ENCODE data around the gene ACOT11. TPM values are rescaled to one million over a fixed set of nuclear protein-coding genes. Genes with fewer than 3 reads are reported as not detected.
"Not testable (repeated sequence)": the region's sequence is repeated elsewhere in the genome, so short reads cannot be mapped to it uniquely, and the experiment has no call there.

ACOT11 gene
- total RNA-seq, 2 donors from 2014 or later = 43.3 to 82.5 TPM

GRCh38 chr1:54501849-54502248 lies 46.2 kb upstream of the ACOT11 start:
- no peak overlapping the region for H3K9ac ChIP-seq (ENCODE audit: low read depth in 2 of 2, low read length in 2 of 2)
- H3K4me3 ChIP-seq = no peak overlapping the region
- TF ChIP-seq CTCF (IDR thresholded peaks at IDR 0.05) = no peak
- H3K27me3 ChIP-seq = no peaks in the 10 kb centered on the region
- no peaks in the 10 kb centered on the region for H3K9me3 ChIP-seq
- intact Hi-C loops (cut with DNase I) = no loop called here
- H3K4me1 ChIP-seq = no peaks in the 10 kb centered on the region
- no peak for DNase-seq
- H3K36me3 ChIP-seq = no peaks in the 10 kb centered on the region
- H3K27ac ChIP-seq = no peak overlapping the region

GRCh38 chr1:54502342-54502741 lies 45.7 kb upstream of the ACOT11 start:
- Histone ChIP-seq H3K9me3 (no peaks in the 10 kb centered on the region), H3K27ac (no peak overlapping the region), H3K27me3 (no peaks in the 10 kb centered on the region), H3K36me3 (no peaks in the 10 kb centered on the region), H3K4me3 (no peak overlapping the region), H3K9ac (ENCODE audit: low read depth in 2 of 2, low read length in 2 of 2) (no peak overlapping the region), H3K4me1 (no peaks in the 10 kb centered on the region)
- intact Hi-C loops (cut with DNase I) = no loop called here
- DNase-seq = no peak
- TF ChIP-seq CTCF (IDR thresholded peaks at IDR 0.05) = no peak

- DNase-seq = no peak
- no peaks in the 10 kb centered on the region for H3K4me1 ChIP-seq
- intact Hi-C loops (cut with DNase I) = no loop called here
- no peak for TF ChIP-seq CTCF (IDR thresholded peaks at IDR 0.05)
- no peaks in the 10 kb centered on the region for H3K36me3 ChIP-seq
- H3K27ac ChIP-seq = no peak overlapping the region
- no peaks in the 10 kb centered on the region for H3K9me3 ChIP-seq
- H3K9ac ChIP-seq (ENCODE audit: low read depth in 2 of 2, low read length in 2 of 2) = no peak overlapping the region
- no peak overlapping the region for H3K4me3 ChIP-seq
- no peaks in the 10 kb centered on the region for H3K27me3 ChIP-seq
These were observed 41.4 kb upstream of the ACOT11 start for GRCh38 chr1:54506594-54506993.

- Histone ChIP-seq H3K36me3 (no peaks in the 10 kb centered on the region), H3K4me3 (no peak overlapping the region), H3K27ac (no peak overlapping the region), H3K4me1 (no peaks in the 10 kb centered on the region), H3K27me3 (no peaks in the 10 kb centered on the region), H3K9me3 (no peaks in the 10 kb centered on the region), H3K9ac (ENCODE audit: low read depth in 2 of 2, low read length in 2 of 2) (no peak overlapping the region)
- DNase-seq = no peak
- no peak for TF ChIP-seq CTCF (IDR thresholded peaks at IDR 0.05)
- intact Hi-C loops (cut with DNase I) = no loop called here
These were observed 40.8 kb upstream of the ACOT11 start for GRCh38 chr1:54507033-54507870.

- no peak for DNase-seq
- intact Hi-C loops (cut with DNase I) = no loop called here
These were observed 37.2 kb upstream of the ACOT11 start for GRCh38 chr1:54510715-54511270.

GRCh38 chr1:54513921-54514580 lies 34.0 kb upstream of the ACOT11 start:
- H3K9ac ChIP-seq (ENCODE audit: low read depth in 2 of 2, low read length in 2 of 2); H3K27ac ChIP-seq; intact Hi-C loops (cut with DNase I); H3K4me3 ChIP-seq; H3K36me3 ChIP-seq; H3K27me3 ChIP-seq; DNase-seq; H3K9me3 ChIP-seq; H3K4me1 ChIP-seq: not testable (repeated sequence)

More at GRCh38 chr1:54510715-54511270, 37.2 kb upstream of the ACOT11 start:
- TF ChIP-seq CTCF (IDR thresholded peaks at IDR 0.05) = no peak
- Histone ChIP-seq H3K9me3 (no peaks in the 10 kb centered on the region), H3K9ac (ENCODE audit: low read depth in 2 of 2, low read length in 2 of 2) (no peak overlapping the region), H3K27ac (no peak overlapping the region), H3K36me3 (no peaks in the 10 kb centered on the region), H3K4me1 (no peaks in the 10 kb centered on the region), H3K4me3 (no peak overlapping the region), H3K27me3 (no peaks in the 10 kb centered on the region)
